G401 (cell line): Measurements from ENCODE around the gene RLF. TPM values are rescaled to one million over a fixed set of nuclear protein-coding genes. Genes with fewer than 3 reads are reported as not detected.
"Not testable (repeated sequence)": the region's sequence is repeated elsewhere in the genome, so short reads cannot be mapped to it uniquely, and the experiment has no call there.

Experiments used
- DNase-seq: peaks from one replicate; pipeline ENCODE4 v3.0.0-alpha.2; 2015; ENCODE audit warnings: low spot score
- in situ Hi-C: cut with HindIII; loops from 2 replicates; pipeline ENCODE4 v1.10.0; 2016; ENCODE audit warnings: low sequenced_read_pairs, mixed read lengths
- total RNA-seq: library from RNA; depleted of rRNA; stranded (reverse); fragments of >200 nt; shearing (Covaris generic); gene quantifications from 2 replicates; pipeline ENCODE4 v1.2.3, GENCODE V29; 2014

RLF gene
- total RNA-seq, 1 experiment from 2014 or later, result 10.4 TPM

GRCh38 chr1:40221471-40221905 is 60.3 kb downstream of the RLF start:
- DNase-seq, in situ Hi-C loops: not testable (repeated sequence)

- DNase-seq, result no peak
- in situ Hi-C loops, result no loop called here
Observed at GRCh38 chr1:40221977-40222772, 61.0 kb downstream of the RLF start.

GRCh38 chr1:40224040-40224439 is 62.9 kb downstream of the RLF start:
- in situ Hi-C loops, result no loop called here
- DNase-seq, result no peak

- no peak for DNase-seq
- in situ Hi-C loops, result no loop called here
Observed at GRCh38 chr1:40226192-40226591, 65.0 kb downstream of the RLF start.

GRCh38 chr1:40232444-40232843 is 71.3 kb downstream of the RLF start:
- in situ Hi-C loops, result no loop called here
- no peak for DNase-seq

- in situ Hi-C loops, result loop anchor here (10.0 kb wide), 1 partner anchor 55 kb away; no protein-coding TSS in a partner anchor
- no peak for DNase-seq
Observed at GRCh38 chr1:40239626-40240025, 78.4 kb downstream of the RLF start.

GRCh38 chr1:40240390-40240789 is 79.2 kb downstream of the RLF start:
- in situ Hi-C loops, result loop anchor here (10.0 kb wide), 1 partner anchor 54 kb away; no protein-coding TSS in a partner anchor
- no peak for DNase-seq

- in situ Hi-C loops, result loop anchor here (10.0 kb wide), 1 partner anchor 53 kb away; no protein-coding TSS in a partner anchor
- DNase-seq, result no peak
Observed at GRCh38 chr1:40241362-40241761, 80.2 kb downstream of the RLF start.

GRCh38 chr1:40243351-40243750 is 82.2 kb downstream of the RLF start:
- in situ Hi-C loops, result loop anchor here (10.0 kb wide), 1 partner anchor 51 kb away; no protein-coding TSS in a partner anchor
- DNase-seq, result no peak

- in situ Hi-C loops, result loop anchor here (10.0 kb wide), 1 partner anchor 51 kb away; no protein-coding TSS in a partner anchor
- peak; percentile 41 for DNase-seq
Observed at GRCh38 chr1:40244138-40244744, 83.1 kb downstream of the RLF start.

- no peak for DNase-seq
- in situ Hi-C loops, result loop anchor here (10.0 kb wide), 1 partner anchor 49 kb away; no protein-coding TSS in a partner anchor
Observed at GRCh38 chr1:40245686-40246085, 84.5 kb downstream of the RLF start.

- no peak for DNase-seq
- in situ Hi-C loops, result loop anchor here (10.0 kb wide), 1 partner anchor 47 kb away; no protein-coding TSS in a partner anchor
Observed at GRCh38 chr1:40247655-40248054, 86.5 kb downstream of the RLF start, which contains the start of gene TMCO2. TSS of gene TMCO2 (plus strand) at chr1:40247937. CDS start at chr1:40247994, 57 bp downstream.

GRCh38 chr1:40248412-40248811 is 87.2 kb downstream of the RLF start:
- in situ Hi-C loops, result loop anchor here (10.0 kb wide), 1 partner anchor 46 kb away; no protein-coding TSS in a partner anchor
- no peak for DNase-seq

GRCh38 chr1:40251456-40251855 is 90.3 kb downstream of the RLF start:
- in situ Hi-C loops, result no loop called here

GRCh38 chr1:40252601-40253000 is 91.4 kb downstream of the RLF start:
- in situ Hi-C loops, result no loop called here

More at GRCh38 chr1:40251456-40251855, 90.3 kb downstream of the RLF start:
- no peak for DNase-seq

GRCh38 chr1:40255231-40255630 is 94.0 kb downstream of the RLF start:
- no peak for DNase-seq
- in situ Hi-C loops, result no loop called here

More at GRCh38 chr1:40252601-40253000, 91.4 kb downstream of the RLF start:
- no peak for DNase-seq

- in situ Hi-C loops, result no loop called here
Observed at GRCh38 chr1:40256401-40257084, 95.4 kb downstream of the RLF start.

GRCh38 chr1:40257313-40257687 is 96.1 kb downstream of the RLF start:
- no peak for DNase-seq
- in situ Hi-C loops, result no loop called here

More at GRCh38 chr1:40256401-40257084, 95.4 kb downstream of the RLF start:
- DNase-seq, result no peak

- peak; percentile 97 for DNase-seq
- in situ Hi-C loops, result no loop called here
Observed at GRCh38 chr1:40257688-40258444, 96.7 kb downstream of the RLF start, which contains the start of gene ZMPSTE24. TSS of gene ZMPSTE24 (plus strand) at chr1:40258236. CDS start at chr1:40258272, 36 bp downstream.
